ENCODE measurements around the gene SLC40A1. TPM values are rescaled to one million over a fixed set of nuclear protein-coding genes. Genes with fewer than 3 reads are reported as not detected.

Gene SLC40A1
- total RNA-seq, 1 experiment from 2014 or later = 8.8 TPM

DNA sequence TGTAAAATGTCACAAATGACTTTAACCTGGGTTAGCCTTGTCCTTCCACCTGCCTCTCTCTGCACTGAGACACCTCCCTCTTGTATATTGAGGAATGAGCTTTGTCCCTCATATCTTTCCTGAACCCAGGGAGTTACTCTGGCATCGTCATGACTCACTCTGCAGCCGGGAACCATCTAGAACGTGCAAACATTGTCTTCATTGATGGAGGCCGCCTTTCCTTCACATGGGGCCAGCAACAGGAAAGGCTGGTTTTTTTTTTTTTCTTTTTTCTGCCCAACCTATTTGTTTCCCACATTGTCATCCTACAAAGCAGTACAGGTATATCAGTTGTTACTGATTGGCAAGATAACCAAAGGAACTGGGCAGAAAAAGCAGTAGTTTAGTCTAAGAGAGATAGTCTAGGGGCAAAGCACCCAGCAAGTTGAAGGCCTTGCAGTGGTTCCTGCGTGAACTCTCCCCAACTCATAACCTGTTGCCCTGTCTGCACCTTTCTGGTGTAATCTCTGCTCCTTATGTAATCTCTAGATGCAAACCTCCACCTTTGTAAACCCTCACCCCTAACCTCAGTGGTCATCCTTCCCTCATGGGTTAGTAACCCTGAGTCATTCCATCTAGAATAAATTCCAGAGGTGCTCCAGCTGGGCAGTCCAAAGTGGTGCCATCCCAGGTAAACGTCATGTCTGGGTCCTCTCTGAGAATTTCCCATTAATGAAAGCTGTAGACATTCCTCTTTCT lies 38.3 kb downstream of the SLC40A1 start:
- no peak for DNase-seq (ENCODE audit: extremely low read depth, low read depth)

DNA sequence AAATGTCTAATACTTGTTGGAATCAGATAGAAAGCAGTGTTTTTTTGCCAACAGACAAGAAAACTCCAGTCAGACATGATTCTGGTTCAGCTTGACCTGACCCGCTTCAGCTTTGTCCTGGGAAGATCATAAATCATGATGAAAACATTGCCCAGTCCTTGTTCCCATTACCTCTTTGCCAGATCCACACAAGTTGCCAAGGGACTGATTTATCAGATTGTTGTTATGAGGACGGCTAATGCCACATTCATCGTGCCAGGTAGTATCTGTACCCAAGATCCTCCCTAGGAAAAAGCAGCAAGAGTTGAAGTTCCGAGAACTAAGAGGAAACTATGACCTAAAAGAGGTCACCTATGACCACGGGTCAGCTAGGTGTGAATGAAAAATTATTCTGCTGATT lies 39.0 kb downstream of the SLC40A1 start:
- no peak for DNase-seq (ENCODE audit: extremely low read depth, low read depth)

DNA sequence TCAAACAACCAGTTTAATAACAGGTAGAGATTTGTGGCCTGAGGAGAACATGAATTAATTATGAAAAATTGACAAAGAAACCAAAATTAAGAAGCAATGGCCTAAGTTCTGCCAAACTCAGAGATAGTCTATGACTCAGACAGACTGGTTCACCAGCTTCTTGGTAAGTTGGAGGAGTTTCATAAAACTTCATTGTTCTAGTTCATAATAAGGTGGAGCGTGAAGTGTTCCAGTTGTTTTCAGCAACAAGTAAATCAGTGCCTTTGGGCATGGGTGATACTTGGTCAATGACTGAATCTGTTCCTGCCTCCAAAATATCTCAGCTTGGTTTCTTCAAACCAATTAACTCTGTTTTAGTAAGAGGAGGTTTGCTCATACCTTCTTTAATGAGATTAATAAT lies 40.0 kb downstream of the SLC40A1 start:
- no peak for DNase-seq (ENCODE audit: extremely low read depth, low read depth)

DNA sequence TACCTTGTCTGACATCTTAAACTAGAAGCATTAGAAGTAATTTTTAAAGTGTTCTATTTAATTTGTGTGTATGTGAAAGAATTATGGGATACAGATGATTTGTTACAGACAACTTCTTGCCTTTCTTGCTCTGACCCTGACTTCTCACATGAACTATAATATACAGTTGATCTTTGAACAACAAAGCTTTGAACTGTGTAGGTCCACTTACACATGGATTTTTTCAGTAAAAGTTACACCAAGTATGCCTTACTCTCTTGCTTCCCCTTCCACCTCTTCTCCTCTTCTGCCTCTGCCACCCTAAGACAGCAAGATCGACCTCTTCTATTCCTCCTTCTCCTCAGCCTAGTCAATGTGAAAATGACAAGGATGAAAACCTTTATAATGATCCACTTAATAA lies 42.2 kb downstream of the SLC40A1 start:
- no peak for DNase-seq (ENCODE audit: extremely low read depth, low read depth)

DNA sequence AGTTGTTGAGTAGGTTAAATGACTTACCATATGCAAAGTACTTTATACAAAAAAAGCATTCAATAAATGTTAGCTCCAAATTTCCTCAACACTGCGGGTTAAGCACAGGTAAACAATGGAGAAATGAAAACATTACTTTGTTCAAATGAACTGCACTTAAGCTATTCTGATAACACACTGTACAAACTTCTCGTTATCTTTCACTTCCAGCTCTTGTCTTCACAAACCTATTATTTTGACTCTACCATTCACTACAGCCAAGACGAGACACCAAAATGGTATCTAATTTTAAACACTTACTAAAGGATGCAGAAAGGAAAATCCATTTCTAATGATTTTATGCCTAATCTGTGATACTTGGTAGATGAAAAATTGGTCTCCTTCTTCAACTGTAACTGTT lies 43.8 kb downstream of the SLC40A1 start:
- no peak for DNase-seq (ENCODE audit: extremely low read depth, low read depth)

DNA sequence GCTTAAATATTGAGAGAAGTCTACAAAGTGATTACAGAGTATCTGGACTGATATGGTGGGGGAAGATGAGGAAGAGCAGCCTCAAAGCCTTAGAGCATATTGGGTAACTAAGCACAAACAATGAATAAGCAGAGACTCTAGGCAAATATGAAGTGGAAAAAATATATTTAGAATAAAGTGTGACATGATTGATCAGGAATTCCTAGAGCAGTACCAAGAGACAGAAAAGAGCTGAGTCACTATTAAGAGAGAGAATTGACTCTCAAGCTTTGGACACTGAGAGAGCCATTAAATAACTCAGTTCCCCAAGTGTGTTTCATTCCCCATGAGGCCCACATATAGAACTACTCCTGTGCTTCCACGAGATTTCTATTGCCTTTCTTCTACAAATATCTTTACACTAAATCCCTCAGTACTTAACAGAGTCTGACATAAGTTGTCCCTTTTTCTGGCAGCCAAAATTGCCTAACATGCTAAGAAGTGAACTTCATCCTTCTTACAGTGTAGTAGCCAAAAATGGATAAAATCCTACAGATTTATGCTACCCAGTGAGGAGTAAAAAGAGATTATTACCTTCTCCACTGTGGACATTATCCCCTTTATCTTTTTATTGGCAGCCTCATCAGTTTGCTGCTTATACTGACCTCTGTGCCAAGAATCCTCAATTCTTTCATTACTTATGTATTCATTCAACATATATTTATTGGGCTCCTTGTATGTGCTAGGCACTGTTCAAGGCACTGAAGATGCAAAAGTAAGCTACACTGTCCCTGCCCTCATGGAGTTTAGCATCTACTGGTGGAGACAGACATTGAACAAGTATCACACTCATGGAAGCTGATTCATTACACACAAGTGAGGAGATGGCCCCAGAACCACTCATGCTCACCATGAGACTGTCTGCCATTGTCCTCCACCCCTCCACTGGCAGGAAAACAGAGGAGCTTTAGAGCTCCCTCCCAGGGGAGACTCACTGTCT lies 45.4 kb downstream of the SLC40A1 start:
- DNase-seq (ENCODE audit: extremely low read depth, low read depth) = peak; percentile 44

DNA sequence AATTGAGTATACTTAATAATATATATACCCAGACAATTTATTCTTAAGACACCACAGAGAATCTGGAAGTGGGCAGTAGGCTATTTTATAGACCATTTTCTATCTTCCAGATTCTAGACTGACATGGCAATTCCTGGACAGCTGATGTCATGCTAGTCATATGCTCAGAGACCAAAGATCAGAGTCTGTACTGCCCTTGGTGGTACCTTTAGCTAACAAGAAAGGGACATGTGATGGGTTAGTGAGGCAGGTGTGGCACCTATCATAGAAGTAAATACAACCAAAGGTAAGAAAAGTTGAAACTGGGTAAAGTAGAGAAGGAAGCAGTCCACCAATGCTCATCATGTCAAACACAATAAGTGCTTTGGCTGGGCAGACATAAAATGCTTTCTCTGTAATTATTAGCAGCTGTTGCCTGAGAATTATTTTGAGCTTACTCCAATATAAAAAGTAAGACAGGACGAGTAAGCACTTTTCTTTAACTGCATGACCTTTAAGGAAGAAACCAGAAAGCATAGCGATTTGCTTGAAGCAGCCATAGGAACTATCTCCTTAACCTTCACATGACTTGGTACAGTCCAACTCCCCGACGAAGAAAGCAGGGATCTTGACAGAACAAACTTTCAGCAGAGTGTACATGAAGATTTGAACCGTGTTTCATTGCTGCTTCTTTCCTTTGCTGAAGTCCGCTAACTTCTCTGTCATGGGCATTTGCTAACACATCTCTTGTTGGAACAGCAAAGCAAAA lies 47.1 kb downstream of the SLC40A1 start:
- no peak for DNase-seq (ENCODE audit: extremely low read depth, low read depth)

DNA sequence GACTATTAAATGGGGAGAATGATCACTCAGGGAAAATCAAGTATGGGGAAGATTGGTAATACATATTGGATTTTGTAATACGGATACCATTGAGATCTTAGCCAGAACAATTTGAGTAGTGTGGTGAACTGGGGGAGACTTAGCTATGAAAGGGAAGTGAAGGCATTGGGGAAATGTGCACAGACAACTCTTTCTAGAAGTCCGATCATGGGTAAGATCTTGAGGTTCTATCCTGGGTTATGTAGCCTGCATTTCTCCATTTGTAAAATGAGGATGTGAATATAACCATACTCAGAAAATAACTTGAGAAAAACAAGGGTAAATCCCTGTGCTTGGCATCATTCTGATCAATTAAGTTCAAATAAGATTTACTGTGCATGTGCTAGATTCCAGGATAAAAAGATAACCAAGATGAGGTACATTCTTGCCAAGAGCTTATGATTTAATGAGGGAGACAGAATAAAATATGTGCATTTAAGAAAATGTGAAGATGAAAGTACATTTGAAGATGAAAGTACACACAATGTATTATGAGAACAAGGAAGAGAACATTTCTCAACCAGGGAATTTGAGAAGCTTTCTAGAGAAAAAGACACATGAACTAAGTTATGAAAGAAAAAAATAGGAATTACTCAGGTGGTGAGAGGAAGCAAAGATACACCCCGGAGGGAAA lies 49.5 kb downstream of the SLC40A1 start:
- no peak for DNase-seq (ENCODE audit: extremely low read depth, low read depth)

DNA sequence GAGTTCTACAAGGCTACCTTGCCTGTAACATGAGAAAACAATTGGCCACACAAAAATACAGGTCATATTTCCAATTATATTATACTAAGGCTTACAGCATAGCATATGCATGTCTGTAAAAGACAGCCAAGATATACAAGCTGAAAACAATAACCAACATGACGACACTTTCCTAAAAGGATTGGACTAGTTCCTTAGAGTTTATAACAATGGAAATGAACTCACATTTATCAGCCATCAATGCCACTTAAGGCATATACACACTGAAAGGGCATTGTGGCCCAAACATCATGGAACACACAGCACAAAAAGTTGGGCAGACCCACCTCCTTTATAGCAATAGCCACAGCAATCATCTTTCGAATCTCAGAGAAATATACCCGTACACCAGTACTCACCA lies 52.0 kb downstream of the SLC40A1 start:
- DNase-seq (ENCODE audit: extremely low read depth, low read depth) = no peak

DNA sequence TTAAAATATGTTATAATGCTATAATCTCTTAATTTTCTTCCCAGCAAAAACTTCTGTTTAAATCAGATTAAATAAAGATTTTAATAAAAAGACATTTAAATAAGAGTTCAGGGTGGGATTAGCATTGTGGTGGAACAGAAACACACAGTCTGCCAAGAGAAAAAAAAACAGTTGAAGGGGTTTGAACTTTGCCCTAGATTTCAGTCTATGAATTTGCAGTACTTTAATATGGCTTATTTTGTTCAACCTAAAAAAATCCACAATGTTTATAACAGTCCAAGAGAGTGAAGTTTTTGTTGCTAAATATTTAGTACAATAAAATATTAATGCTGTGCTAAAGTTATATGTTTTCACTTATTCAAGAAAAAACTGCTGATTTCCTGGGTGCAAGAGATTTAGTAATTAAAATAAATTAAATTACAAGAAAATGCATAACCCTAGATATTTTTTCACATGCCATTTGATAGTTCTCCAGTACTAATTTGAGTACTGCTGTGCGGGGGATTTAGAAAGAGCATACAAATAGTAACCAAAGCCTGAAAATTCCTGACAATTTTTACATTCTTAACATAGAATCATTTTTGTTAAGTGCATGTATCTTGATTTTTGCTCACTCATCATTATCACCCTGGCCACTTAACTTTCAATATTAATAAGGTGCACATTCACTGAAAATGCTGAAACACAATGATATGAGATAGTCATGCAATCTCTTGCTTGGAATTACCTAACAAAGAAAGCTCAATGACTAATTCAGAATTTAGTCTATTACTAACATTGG lies 52.6 kb downstream of the SLC40A1 start:
- DNase-seq (ENCODE audit: extremely low read depth, low read depth) = no peak

DNA sequence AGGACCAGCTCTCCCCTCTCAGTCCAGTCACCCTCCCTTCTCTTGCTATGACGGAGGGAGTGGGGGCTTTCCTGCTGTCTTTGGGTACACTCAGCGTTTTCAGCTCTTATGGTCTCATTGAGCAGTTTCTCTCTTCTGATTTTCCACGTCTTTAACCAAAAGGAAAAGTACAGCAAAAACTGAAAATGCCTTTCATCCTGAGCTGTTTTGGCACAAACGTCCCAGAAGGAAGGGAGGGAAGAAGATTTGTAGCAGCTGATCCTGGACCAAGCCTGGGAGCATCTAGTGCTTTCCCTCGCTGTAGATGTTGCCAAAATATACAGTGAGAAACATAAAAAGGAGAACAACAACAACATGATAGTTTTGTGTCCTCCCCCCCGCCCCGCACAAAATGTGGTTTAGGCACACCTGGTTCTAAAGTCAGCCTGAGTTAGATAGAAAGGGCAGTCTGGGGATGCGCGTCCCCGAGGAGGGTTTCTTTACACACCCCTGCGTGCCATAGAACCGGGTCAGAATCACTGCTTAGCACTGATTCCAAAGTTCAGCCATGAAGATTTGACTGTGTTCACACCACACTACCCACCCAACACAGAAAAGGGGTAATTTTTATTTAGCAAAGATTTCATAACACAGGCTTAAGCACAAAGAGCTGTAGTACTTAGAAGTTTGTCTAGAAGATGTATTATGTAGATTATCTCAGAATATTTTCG lies 53.4 kb downstream of the SLC40A1 start:
- no peak for DNase-seq (ENCODE audit: extremely low read depth, low read depth)

DNA sequence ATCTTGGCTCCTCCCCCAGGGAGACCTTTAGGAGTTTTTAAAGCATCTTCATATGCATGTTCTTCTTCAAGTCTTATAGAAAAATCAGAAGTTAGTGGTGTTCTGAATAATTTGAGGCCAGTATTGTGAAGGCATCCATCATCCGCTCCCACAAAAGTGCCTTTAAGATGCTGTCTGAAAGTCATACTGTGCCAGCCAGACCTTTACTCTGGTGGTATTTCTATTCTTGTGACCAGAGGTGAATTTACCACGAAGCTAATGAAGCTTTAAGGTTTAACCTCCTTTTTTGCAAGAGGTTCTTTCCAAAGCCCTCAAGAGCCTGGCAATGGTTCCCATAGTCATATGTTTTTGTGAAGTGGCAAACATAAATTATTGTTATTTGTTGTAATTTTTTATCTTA lies 54.3 kb downstream of the SLC40A1 start:
- no peak for DNase-seq (ENCODE audit: extremely low read depth, low read depth)

DNA sequence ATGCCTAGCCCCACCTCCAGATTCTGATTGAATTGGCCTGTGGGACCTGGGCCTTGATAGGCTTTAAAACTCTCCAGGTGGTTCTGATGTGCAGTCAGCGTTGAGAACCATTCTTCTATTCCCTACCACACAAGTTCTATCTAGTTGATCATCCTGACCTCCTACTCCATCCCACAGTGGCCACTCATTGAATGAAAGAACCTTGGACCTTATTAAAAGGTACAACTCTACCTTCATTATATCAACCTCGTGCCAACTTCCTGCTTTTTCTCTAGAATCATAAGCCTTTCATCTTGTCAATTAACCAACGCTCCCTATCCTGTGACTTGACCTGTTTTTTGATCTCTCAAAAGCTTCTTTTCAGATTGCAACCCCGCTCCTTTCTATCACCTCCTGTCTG lies 55.8 kb downstream of the SLC40A1 start:
- DNase-seq (ENCODE audit: extremely low read depth, low read depth) = no peak

DNA sequence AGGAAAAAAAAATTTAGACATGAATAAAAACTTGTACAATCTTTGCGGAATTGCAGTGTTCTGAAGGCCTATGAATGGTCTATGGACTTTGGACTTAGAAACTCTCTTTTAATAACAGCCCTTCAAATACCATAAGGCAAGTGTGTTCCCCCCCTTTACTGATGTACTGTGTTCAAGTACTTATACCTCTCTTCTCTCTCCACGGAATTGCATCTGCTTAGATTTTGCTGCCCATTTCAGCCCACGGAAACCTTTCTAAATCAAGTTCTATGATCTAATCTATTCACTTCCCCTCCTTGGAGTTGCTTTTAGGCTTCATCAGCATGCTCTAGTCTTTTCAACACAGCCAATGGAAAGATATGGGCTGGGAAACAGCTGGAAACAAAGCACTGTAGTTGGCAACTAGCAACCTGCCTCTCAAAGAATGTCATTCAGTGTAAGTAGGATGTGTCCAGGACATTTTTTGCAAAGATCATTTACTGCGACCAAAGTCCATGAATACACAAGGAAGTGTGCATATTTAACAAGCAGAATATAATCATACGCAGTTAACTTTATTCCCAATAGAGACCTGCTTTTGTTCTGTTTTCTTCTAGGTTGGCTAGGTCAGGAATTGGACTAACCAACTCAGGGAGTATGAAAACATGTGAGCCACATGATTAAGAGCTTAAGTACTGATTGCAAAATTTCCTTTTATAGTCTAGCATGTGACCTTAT lies 58.0 kb downstream of the SLC40A1 start:
- no peak for DNase-seq (ENCODE audit: extremely low read depth, low read depth)

DNA sequence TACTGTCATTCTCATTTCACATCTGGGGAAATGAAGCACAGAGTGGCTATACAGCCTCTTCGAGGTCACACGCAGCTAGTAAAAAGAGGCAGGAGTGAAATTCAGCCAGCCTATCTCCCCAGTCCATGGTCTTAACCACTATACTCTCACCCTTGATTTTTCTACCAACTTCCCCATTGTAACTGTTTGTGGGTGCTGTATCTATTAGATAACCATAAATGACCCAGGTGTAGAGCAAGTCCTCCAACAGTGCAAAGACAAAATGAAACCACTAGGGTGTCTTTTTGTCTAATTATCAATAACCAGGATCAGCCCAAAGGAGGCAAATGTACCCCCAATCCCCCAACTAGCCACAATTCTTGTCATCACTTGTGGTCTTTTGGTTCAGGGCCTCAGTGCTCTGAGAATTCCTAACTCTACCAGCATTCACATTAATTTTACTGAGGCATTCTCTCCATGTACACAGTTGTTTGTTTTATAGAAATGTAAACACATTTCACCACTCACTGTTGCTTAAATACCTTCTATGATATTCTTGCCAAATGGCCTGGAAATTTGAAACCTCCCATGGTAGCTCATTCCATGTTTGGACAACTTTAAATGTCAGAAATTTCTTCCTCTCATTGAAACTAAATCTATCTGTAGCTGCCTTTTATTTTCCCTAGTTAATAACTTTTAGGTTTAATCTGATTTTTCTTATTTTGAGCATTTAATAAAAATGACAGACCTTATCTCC lies 58.7 kb downstream of the SLC40A1 start:
- DNase-seq (ENCODE audit: extremely low read depth, low read depth) = peak; percentile 25

DNA sequence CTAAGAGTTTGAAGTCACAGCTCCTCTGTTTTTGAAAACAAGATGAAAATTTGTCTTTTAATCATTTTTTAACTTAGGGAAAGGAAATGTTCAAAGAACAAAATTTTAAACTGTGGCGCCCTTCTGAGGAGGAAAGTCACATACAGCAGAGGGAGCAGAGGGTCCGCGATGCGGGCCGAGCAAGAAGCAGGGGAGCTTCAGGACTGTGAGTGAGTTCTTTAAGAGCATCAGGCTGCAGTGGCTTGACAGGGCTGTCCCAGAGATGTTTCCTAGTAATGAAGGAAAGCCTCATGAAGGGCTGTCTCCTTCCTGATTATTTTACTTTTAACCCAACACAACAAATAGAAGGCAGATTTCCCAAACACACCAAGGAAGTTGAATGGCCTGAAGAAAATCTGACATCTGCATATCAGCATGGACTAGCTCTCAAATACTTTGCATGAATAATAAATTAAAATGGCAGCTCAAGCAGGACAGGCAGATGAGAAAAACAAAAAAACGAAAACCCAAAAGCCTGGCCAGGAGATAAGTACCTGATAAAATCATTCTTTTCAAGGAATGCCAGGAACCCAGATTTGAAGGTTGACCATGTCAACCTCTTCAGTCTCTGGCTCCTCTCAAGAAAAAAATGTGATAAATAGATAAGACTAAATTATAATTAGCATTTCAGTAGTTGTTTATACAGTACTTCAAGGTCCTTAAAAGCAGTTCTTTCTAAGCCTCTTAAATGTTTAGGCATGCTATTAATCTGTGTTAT lies 60.8 kb downstream of the SLC40A1 start:
- DNase-seq (ENCODE audit: extremely low read depth, low read depth) = no peak
